GM12878 (cell line): ENCODE measurements around the gene NPPB. TPM values are rescaled to one million over a fixed set of nuclear protein-coding genes. Genes with fewer than 3 reads are reported as not detected.

Experiments used
- ATAC-seq: fragments of 200-7000 bp; cut with Tn5 transposase; 3 replicates; pipeline ENCODE4 v1.9.1; 2020; ENCODE audit warnings: mild to moderate bottlenecking, moderate library complexity
- BruUV-seq: library from RNA; stranded (reverse); fragments of 400-500 nt; replicated peaks from 2 replicates; lab custom pipeline; 2021; lab: Mats Ljungman, UMichigan
- CTCF ChIA-PET: fragments of 300-600 bp; sonication (Branson Sonifier 250); formaldehyde crosslinking; extraction: SDS; loops from one replicate; lab custom pipeline; 2021; ENCODE audit warnings: inconsistent platforms; lab: Yijun Ruan, JAX
- POLR2A ChIA-PET: fragments of 350-600 bp; formaldehyde crosslinking; extraction: SDS; loops from one replicate; lab custom pipeline; 2021; ENCODE audit warnings: inconsistent platforms; lab: Charles Lee
- RAD21 ChIA-PET: fragments of 300-600 bp; sonication (Branson Sonifier 250); formaldehyde crosslinking; loops from one replicate; lab custom pipeline; 2023; ENCODE audit warnings: antibody characterized with exemption; ENCODE audit not compliant: unreplicated experiment; lab: Charles Lee
- SMC1A ChIA-PET: fragments of 300-600 bp; sonication (Branson Sonifier 250); formaldehyde crosslinking; loops from one replicate; lab custom pipeline; 2023; ENCODE audit not compliant: unreplicated experiment, uncharacterized antibody; lab: Charles Lee
- DNase-seq: peaks from one replicate; pipeline ENCODE4 v3.0.0-alpha.2; 2011; ENCODE audit warnings: low read depth, low spot score
- FAIRE-seq: peaks from 3 replicates; lab custom pipeline; 2011; peaks lifted over from hg19 to GRCh38; lab: Jason Lieb, UNC
- H2AFZ ChIP-seq: 2 replicates; pipeline ENCODE4 v1.6.0; 2011; ENCODE audit warnings: low read depth, low read length, control low read depth; ENCODE audit not compliant: control insufficient read depth
- H3K27ac ChIP-seq: 2 replicates; pipeline ENCODE4 v1.5.1; 2011; ENCODE audit warnings: control low read depth; ENCODE audit not compliant: control insufficient read depth, insufficient read depth
- H3K27me3 ChIP-seq, 2 experiments: replicated peaks in 1 of 2; 2 replicates each; pipeline versions ENCODE4 v1.6.0 to v1.6.1; 2011; ENCODE audit warnings: low read length in 1 of 2; ENCODE audit not compliant: control insufficient read depth in 2 of 2, insufficient read depth in 2 of 2
- H3K36me3 ChIP-seq, 2 experiments: 2 replicates each; pipeline ENCODE4 v1.5.1; 2011; ENCODE audit warnings: low read length in 1 of 2; ENCODE audit not compliant: control insufficient read depth in 2 of 2, insufficient read depth in 2 of 2
- H3K4me1 ChIP-seq: 2 replicates; pipeline ENCODE4 v1.6.1; 2011; ENCODE audit warnings: mild to moderate bottlenecking, low read length, moderate library complexity, mixed read lengths; ENCODE audit not compliant: control insufficient read depth, insufficient read depth
- H3K4me2 ChIP-seq: 2 replicates; pipeline ENCODE4 v1.6.0; 2011; ENCODE audit warnings: control low read depth; ENCODE audit not compliant: control insufficient read depth, insufficient read depth
- H3K4me3 ChIP-seq: fragments of 200-600 bp; sonication (generic); 2 replicates; pipeline ENCODE4 v1.5.1; 2016
- H3K79me2 ChIP-seq: 2 replicates; pipeline ENCODE4 v1.6.0; 2011; ENCODE audit warnings: low read length; ENCODE audit not compliant: control insufficient read depth, insufficient read depth
- H3K9ac ChIP-seq: 2 replicates; pipeline ENCODE4 v1.8.0; 2011; ENCODE audit warnings: low read length, control low read depth, mixed read lengths; ENCODE audit not compliant: control insufficient read depth, insufficient read depth
- H3K9me3 ChIP-seq: replicated peaks from 3 replicates; pipeline ENCODE4 v1.5.1; 2011; ENCODE audit warnings: mild to moderate bottlenecking, low read length; ENCODE audit not compliant: control insufficient read depth, insufficient read depth
- H4K20me1 ChIP-seq: 2 replicates; pipeline ENCODE4 v1.6.0; 2011; ENCODE audit not compliant: control insufficient read depth, insufficient read depth
- HCFC1 ChIP-seq: fragments of 150-350 bp; IDR thresholded peaks from 2 replicates; pipeline ENCODE4 v1.6.1; 2014; ENCODE audit warnings: low read length
- RELB ChIP-seq: fragments of 450-650 bp; IDR thresholded peaks from 2 replicates; pipeline ENCODE4 v1.6.1; 2017; ENCODE audit warnings: low read depth, mild to moderate bottlenecking, moderate library complexity
- RFX5 ChIP-seq: IDR thresholded peaks from 2 replicates; pipeline ENCODE4 v1.6.1; 2011; ENCODE audit warnings: low read depth, low read length, improper control_type of control experiment
- TARDBP ChIP-seq: IDR thresholded peaks from 2 replicates; pipeline ENCODE4 v1.6.1; 2016; ENCODE audit warnings: borderline replicate concordance
- WGBS: methylation state at CpG from one replicate; pipeline ENCODE4 v1.1.6; 2016; ENCODE audit warnings: low lambda C conversion rate; ENCODE audit not compliant: insufficient replicate concordance, insufficient coverage; ENCODE audit errors: missing lambda C conversion rate; 5-methylcytosine and 5-hydroxymethylcytosine counted together
- in situ Hi-C: fragments of 300-500 bp; cut with MboI; formaldehyde crosslinking; loops from 9 replicates; pipeline ENCODE4 v1.14.3; 2018; ENCODE audit warnings: mixed read lengths
- intact Hi-C: fragments of 100-400 bp; cut with micrococcal nuclease; formaldehyde crosslinking; loops from one replicate; pipeline ENCODE4 v1.14.2; 2022; ENCODE audit not compliant: unreplicated experiment
- polyA plus RNA-seq, 11 experiments: library from polyadenylated mRNA; depleted of rRNA in 4 of 11; unstranded in 6 of 11; stranded (reverse) in 5 of 11; fragments of >200 nt; fragmentation: Nextera tagmentation in 4 of 11; fragmentation: Illumina TruSeq in 1 of 11; extraction: Ambion mirVana in 4 of 11; extraction: Trizol in 1 of 11; gene quantifications; 1 replicate in 1 of 11; 2 replicates in 10 of 11; pipeline versions ENCODE4 v1.2.1 to v1.2.3, GENCODE V29; 2011 to 2016; ENCODE audit warnings: inconsistent platforms in 2 of 11, missing spikeins in 2 of 11, low read depth in 1 of 11
- total RNA-seq, 4 experiments: library from RNA; depleted of rRNA in 3 of 4; stranded (reverse); fragments of >200 nt in 3 of 4; fragmentation: Illumina TruSeq in 1 of 4; extraction: Trizol in 1 of 4; gene quantifications; 2 replicates each; pipeline versions ENCODE4 v1.2.1 to v1.2.3, GENCODE V29; 2013 to 2021

Gene NPPB
- total and polyA plus RNA-seq, 10 of the 15 experiments (the other 5 are each of a cell fraction or from before 2014, with no cell fraction given): not detected

- no peak overlapping the region for H3K27ac ChIP-seq
- POLR2A ChIA-PET: no interaction called here
- no peak overlapping the region for H3K4me3 ChIP-seq
- DNase-seq (no peak), FAIRE-seq (no peak), ATAC-seq (no peak)
- H3K4me1 ChIP-seq: peaks cover 10% of the 10 kb centered on the region
- RAD21 ChIA-PET: interaction anchor here (0.6 to 2.2 kb wide), 3 partner anchors 17 to 130 kb away, joined by 3 to 10 read pairs (median 3); no protein-coding TSS in a partner anchor
- peaks cover 39 to 40% of the 10 kb centered on the region in 2 experiments for H3K36me3 ChIP-seq
- no peak overlapping the region for H2AFZ ChIP-seq
- H3K27me3 ChIP-seq: no peaks in the 10 kb centered on the region
- WGBS: 92% methylated on average over 36 of the region's 36 CpGs
- no peak overlapping the region for H3K9ac ChIP-seq
- peaks cover 3% of the 10 kb centered on the region; the same call in 1 of the 2 replicates for H4K20me1 ChIP-seq
- no TSS peak for BruUV-seq
- intact Hi-C loops: no loop called here
- SMC1A ChIA-PET: interaction anchor here (0.7 to 1.6 kb wide), 3 partner anchors 10 to 130 kb away, joined by 3 read pairs; no protein-coding TSS in a partner anchor
- no peaks in the 10 kb centered on the region for H3K9me3 ChIP-seq
- in situ Hi-C loops: no loop called here
- CTCF ChIA-PET: interaction anchor here (1.3 to 4.5 kb wide), 6 partner anchors 10 to 147 kb away, joined by 3 to 24 read pairs (median 8); partner anchors contain the start of genes CLCN6 and NPPA
- no peak overlapping the region for H3K4me2 ChIP-seq
- H3K79me2 ChIP-seq: no peaks in the 10 kb centered on the region
- TF ChIP-seq RELB (no peak), HCFC1 (no peak), RFX5 (no peak), TARDBP (no peak)
- TF ChIP-seq, all 136 proteins: peak for 0
Observed at GRCh38 chr1:11836955-11837766, 21.6 kb downstream of the NPPB start.
